Activated CD8-positive, alpha-beta memory T cell treated with anti-CD3 and anti-CD28 coated beads, Interleukin-2, amount 10 ng/mL, durations not matched to agents 7 days and 5 days (primary cell): ENCODE results near the gene FAM3B. TPM values are rescaled to one million over a fixed set of nuclear protein-coding genes. Genes with fewer than 3 reads are reported as not detected.
A peak's percentile ranks its signal among the peaks of the same experiment; 100 is the strongest.

Experiments
- ATAC-seq: fragments of 150-1000 bp; cut with Tn5 transposase; one replicate; pipeline ENCODE4 v1.10.0; 2021; ENCODE audit warnings: moderate library complexity
- CTCF ChIA-PET: fragments of 350-600 bp; sonication (Branson Sonifier 250); formaldehyde crosslinking; loops from one replicate; lab custom pipeline; 2021; ENCODE audit warnings: antibody characterized with exemption; lab: Charles Lee
- DNase-seq: peaks from one replicate; pipeline ENCODE4 v3.0.0-alpha.2; 2020
- H3K27ac Mint-ChIP-seq: one replicate; pipeline ENCODE4 v1.8.0; 2021; ENCODE audit warnings: mild to moderate bottlenecking, mixed read lengths
- H3K27me3 Mint-ChIP-seq: one replicate; pipeline ENCODE4 v1.8.0; 2021; ENCODE audit warnings: mixed read lengths
- H3K36me3 Mint-ChIP-seq: one replicate; pipeline ENCODE4 v1.8.0; 2021; ENCODE audit warnings: mild to moderate bottlenecking, mixed read lengths
- H3K4me1 Mint-ChIP-seq: one replicate; pipeline ENCODE4 v1.8.0; 2021; ENCODE audit warnings: mixed read lengths
- H3K4me3 Mint-ChIP-seq: one replicate; pipeline ENCODE4 v1.8.0; 2021; ENCODE audit warnings: mild to moderate bottlenecking, moderate library complexity, mixed read lengths
- H3K9me3 Mint-ChIP-seq: one replicate; pipeline ENCODE4 v1.8.0; 2022; ENCODE audit warnings: low read depth, mixed read lengths
- total RNA-seq, 2 experiments: library from RNA; stranded (reverse); gene quantifications; one replicate each; pipeline ENCODE4 v1.2.3, GENCODE V29; 2021

FAM3B gene
- total RNA-seq: not detected

GRCh38 chr21:41316200-41317062 is at the start of gene FAM3B:
FAM3B (plus strand) TSS chr21:41316801; CDS start chr21:41316880, 79 bp downstream.
- Mint-ChIP-seq H3K9me3 (no peaks in the 10 kb centered on the region), H3K4me3 (no peak within 1 kb of the TSS), H3K27me3 (peaks cover 67% of the 10 kb centered on the region), H3K36me3 (no peaks in the 10 kb centered on the region), H3K27ac (no peak within 1 kb of the TSS), H3K4me1 (peaks cover 3% of the 10 kb centered on the region)
- no peak for DNase-seq
- ATAC-seq: no peak
- CTCF ChIA-PET: no interaction called here

DNA sequence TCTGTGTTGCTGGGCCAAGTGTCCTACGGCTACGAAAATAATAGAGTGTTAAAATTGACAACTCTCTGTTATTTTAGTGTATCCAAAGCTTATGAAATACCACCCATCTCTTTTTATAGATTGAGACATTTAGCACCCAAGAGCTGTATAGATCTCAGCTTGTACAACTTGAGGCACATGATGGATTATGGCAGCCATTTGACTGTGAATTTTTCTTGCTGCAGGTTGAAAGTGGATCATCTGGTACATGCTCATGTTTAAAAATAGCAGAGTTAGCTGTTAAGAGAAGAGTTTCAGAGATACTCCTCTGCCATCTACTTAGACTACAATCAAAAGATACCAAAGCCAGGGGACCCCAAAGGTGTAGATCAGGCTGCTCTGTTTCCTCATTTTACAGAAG is 49.3 kb upstream of the FAM3B start:
- Mint-ChIP-seq H3K4me3 (no peak overlapping the region), H3K27ac (no peak overlapping the region), H3K27me3 (peaks cover 28% of the 10 kb centered on the region), H3K9me3 (no peaks in the 10 kb centered on the region), H3K36me3 (no peaks in the 10 kb centered on the region), H3K4me1 (no peaks in the 10 kb centered on the region)
- CTCF ChIA-PET: interaction anchor here (3.5 kb wide), 1 partner anchor 16 kb away, joined by 10 read pairs; no protein-coding TSS in a partner anchor
- DNase-seq (no peak), ATAC-seq (no peak)

GRCh38 chr21:41269535-41269934 is 47.1 kb upstream of the FAM3B start:
- no peaks in the 10 kb centered on the region for H3K4me1 Mint-ChIP-seq
- ATAC-seq (no peak), DNase-seq (no peak)
- no peak overlapping the region for H3K4me3 Mint-ChIP-seq
- no peaks in the 10 kb centered on the region for H3K9me3 Mint-ChIP-seq
- no peaks in the 10 kb centered on the region for H3K36me3 Mint-ChIP-seq
- CTCF ChIA-PET: interaction anchor here (3.5 kb wide), 1 partner anchor 14 kb away, joined by 10 read pairs; no protein-coding TSS in a partner anchor
- no peak overlapping the region for H3K27ac Mint-ChIP-seq
- peaks cover 22% of the 10 kb centered on the region for H3K27me3 Mint-ChIP-seq

DNA sequence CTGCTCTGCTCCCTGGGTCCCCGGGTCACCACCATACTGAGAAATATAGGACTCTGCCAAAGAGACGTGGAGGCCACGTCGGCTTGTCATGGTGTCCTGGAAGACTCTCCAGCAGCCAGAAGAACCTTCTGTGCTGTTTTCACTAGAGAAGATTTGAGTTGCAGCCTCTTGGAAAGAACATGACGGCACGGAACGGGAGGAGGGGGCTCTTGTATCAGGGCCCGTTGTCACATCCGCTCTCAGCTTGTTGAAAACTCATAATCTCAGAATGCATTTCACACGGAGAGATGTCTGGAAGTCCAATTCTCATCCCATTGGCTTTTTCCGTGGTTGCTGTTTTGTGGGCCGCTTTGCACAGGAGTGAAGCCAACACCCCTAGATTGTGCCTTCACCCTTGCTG is 39.4 kb upstream of the FAM3B start:
- Mint-ChIP-seq H3K27me3 (peaks cover 24% of the 10 kb centered on the region), H3K4me1 (no peaks in the 10 kb centered on the region), H3K9me3 (no peaks in the 10 kb centered on the region), H3K4me3 (no peak overlapping the region), H3K27ac (no peak overlapping the region), H3K36me3 (no peaks in the 10 kb centered on the region)
- ATAC-seq (no peak), DNase-seq (no peak)
- CTCF ChIA-PET: no interaction called here

DNA sequence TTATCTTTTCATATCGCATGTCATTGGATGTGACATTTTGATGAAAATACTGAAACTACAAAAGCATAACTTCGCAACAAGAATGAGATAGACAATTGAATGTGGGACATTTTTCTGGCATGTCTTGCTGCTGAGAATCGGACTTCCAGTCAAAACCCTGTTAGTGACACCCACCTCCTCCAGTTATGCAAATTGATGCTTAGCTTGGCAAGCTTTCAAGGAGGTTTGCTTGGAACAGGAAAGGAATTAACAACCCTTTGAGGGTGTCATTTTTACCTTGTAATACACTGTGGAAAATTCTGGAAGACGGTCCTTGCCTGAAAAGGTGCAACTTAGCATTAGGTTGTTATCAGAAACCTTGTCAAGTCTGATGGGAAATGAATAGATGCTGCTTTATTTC is 38.8 kb upstream of the FAM3B start:
- Mint-ChIP-seq H3K27ac (no peak overlapping the region), H3K4me1 (no peaks in the 10 kb centered on the region), H3K27me3 (peaks cover 25% of the 10 kb centered on the region), H3K4me3 (no peak overlapping the region), H3K9me3 (no peaks in the 10 kb centered on the region), H3K36me3 (no peaks in the 10 kb centered on the region)
- DNase-seq (no peak), ATAC-seq (no peak)
- CTCF ChIA-PET: no interaction called here

DNA sequence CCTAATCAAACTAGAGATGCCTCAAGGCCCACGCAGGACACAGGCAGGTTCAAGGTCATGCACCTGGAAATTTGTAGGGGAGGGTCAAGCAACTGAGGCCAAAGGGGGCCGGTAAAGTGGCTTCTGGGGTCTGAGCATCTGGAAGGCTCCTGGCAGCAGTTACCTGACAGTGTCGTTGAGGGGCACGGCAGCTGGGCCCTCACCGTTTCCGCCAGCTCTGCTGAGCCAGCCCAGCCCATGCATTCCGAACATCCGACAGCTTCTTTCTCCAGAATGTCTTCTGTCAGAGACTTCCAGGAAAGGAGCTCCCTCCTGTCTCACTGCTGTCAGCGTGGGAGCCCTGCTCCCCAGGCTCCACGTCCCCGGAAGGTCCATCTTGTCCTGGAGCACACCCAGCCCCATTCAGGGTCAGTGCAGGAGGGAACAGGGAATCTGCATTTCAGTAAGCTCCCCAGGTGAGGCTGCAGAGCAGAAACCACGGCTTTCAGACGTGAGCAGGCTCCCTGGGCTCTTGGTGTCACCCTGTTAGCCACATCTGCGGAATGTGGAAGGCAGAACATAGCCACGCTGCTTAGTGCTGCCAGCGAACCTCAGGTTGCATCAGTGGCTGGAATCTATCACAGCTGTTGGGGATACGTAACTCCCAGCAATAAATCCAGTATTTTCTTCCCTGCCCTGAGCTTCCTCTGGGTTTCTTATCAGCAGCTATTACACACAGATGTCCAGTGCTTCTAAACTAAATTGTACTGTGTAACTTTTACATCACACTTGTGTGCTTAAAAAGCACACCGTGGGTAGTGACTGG is 36.3 kb upstream of the FAM3B start:
- ATAC-seq (no peak), DNase-seq (no peak)
- H3K27me3 Mint-ChIP-seq: peaks cover 32% of the 10 kb centered on the region
- no peaks in the 10 kb centered on the region for H3K9me3 Mint-ChIP-seq
- H3K4me3 Mint-ChIP-seq: no peak overlapping the region
- H3K27ac Mint-ChIP-seq: no peak overlapping the region
- CTCF ChIA-PET: no interaction called here
- H3K36me3 Mint-ChIP-seq: no peaks in the 10 kb centered on the region
- H3K4me1 Mint-ChIP-seq: no peaks in the 10 kb centered on the region

- Mint-ChIP-seq H3K36me3 (no peaks in the 10 kb centered on the region), H3K4me1 (no peaks in the 10 kb centered on the region)
- no peak for DNase-seq
Observed at GRCh38 chr21:41282412-41282811, 34.2 kb upstream of the FAM3B start.

DNA sequence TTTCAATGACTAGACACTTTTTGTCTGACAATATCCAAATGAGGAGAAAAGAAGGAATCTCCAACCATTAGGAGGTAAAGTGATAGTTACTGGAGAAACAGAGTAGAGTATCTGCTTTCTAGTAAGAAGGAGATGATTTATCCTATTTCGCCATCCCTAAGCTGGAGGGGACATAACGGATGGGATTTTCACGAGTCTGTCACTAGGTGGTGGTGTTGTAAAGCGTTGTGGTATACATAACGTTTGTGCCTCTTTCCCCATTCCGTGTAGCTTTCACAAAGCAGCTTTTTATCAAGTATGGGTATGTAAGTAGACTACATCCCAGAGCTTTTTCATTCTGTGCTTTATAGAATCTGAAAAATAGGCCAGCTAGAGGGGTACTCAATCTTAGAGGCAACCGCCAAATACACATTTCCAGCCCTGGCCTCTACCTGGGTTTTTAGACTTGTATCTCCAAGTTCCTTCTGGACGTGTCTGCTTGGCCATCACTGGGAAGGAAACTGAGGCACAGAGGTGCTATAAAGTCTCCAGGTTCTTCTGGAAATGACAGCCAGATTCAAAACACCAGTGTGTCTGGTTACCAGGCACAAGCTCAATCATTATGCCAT is 33.3 kb upstream of the FAM3B start:
- no peaks in the 10 kb centered on the region for H3K4me1 Mint-ChIP-seq
- no peaks in the 10 kb centered on the region for H3K36me3 Mint-ChIP-seq
- DNase-seq (peak; percentile 59), ATAC-seq (peak; percentile 94)
- H3K9me3 Mint-ChIP-seq: no peaks in the 10 kb centered on the region
- CTCF ChIA-PET: interaction anchor here (0.7 to 2.4 kb wide), 45 partner anchors 9 to 825 kb away, joined by 3 to 13 read pairs (median 5); partner anchors contain the start of gene MX2
- H3K4me3 Mint-ChIP-seq: no peak overlapping the region
- peaks cover 30% of the 10 kb centered on the region for H3K27me3 Mint-ChIP-seq
- H3K27ac Mint-ChIP-seq: no peak overlapping the region

More at GRCh38 chr21:41282412-41282811, 34.2 kb upstream of the FAM3B start:
- Mint-ChIP-seq H3K27ac (no peak overlapping the region), H3K27me3 (peaks cover 31% of the 10 kb centered on the region), H3K4me3 (no peak overlapping the region), H3K9me3 (no peaks in the 10 kb centered on the region)
- CTCF ChIA-PET: interaction anchor here (1.0 to 2.4 kb wide), 24 partner anchors 10 to 826 kb away, joined by 3 to 13 read pairs (median 6); partner anchors contain the start of gene MX2
- ATAC-seq: no peak

- no peaks in the 10 kb centered on the region for H3K9me3 Mint-ChIP-seq
- CTCF ChIA-PET: no interaction called here
- peaks cover 12% of the 10 kb centered on the region for H3K4me1 Mint-ChIP-seq
- no peaks in the 10 kb centered on the region for H3K36me3 Mint-ChIP-seq
- no peak overlapping the region for H3K4me3 Mint-ChIP-seq
- H3K27me3 Mint-ChIP-seq: peaks cover 24% of the 10 kb centered on the region
- no peak overlapping the region for H3K27ac Mint-ChIP-seq
- ATAC-seq (no peak), DNase-seq (no peak)
Observed at GRCh38 chr21:41289431-41289830, 27.2 kb upstream of the FAM3B start.

DNA sequence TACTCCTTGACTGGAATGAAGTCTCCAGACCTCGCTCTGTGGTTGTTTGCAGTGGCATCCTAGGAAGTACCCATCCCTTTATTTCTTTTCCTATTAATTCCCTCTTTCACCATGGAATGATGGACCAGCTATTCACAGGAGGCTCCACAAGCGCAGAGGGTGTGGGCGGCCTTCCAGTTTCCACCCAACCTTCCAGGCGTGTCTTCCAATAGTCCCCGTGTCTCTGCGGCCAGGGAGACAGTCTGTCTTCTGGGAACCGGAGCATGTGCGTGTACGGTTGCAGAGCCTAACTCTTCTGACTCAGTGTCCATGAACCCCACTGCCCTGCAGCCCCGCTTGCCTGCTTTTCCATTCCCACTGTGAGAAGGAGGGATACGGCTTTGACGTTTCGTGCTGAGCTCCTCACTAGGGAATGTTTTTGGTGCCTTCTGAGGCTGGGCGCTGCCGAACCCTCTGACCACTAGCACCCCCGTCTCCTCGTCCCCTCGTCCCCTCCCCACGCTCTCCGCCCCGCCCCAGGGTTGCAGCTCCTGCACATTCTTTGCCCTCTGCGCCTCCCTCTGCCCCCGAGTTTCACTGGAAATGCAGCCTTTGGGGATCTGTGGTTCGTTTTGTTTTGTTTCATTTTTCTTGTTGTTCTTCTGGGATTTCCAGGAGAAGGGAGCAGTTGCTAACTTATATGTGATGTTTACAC is 26.3 kb upstream of the FAM3B start:
- Mint-ChIP-seq H3K27me3 (peaks cover 23% of the 10 kb centered on the region), H3K4me1 (peaks cover 12% of the 10 kb centered on the region), H3K9me3 (no peaks in the 10 kb centered on the region), H3K27ac (no peak overlapping the region), H3K4me3 (no peak overlapping the region), H3K36me3 (no peaks in the 10 kb centered on the region)
- ATAC-seq (no peak), DNase-seq (no peak)
- CTCF ChIA-PET: no interaction called here

DNA sequence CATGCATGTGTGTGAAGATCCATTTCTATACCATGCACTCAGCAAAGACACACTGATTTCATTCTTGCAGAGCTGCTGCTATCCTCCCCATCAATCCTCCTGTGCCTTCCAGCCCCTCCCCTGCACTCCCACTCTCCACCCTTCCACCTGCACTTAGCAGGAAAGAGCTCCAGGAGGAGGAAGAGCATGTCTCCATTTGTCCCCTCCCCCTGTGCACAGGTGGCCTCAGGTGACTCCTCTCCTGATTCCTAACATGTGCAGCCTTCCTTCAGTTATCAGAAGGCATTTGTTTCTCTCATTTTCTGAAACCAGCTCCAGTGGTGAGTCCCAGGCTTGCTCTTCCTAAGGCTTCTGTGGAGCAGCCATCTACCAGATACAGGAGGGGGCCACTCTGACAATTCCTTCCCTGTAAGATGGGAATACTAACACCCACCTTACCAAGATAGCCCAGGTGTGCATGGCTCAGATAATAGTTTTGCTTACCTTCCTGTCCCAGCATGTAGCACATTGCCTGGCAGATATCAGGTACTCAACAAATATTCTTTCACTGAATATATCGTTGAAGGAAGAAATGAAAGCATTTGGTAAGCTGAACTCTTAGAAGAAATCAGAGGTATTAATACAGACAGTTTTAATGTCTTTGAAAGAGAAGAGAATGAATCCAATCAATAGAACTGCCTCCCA is 21.9 kb upstream of the FAM3B start:
- ATAC-seq (no peak), DNase-seq (no peak)
- Mint-ChIP-seq H3K4me1 (peaks cover 12% of the 10 kb centered on the region), H3K9me3 (no peaks in the 10 kb centered on the region), H3K4me3 (no peak overlapping the region), H3K27ac (no peak overlapping the region), H3K27me3 (peaks cover 27% of the 10 kb centered on the region), H3K36me3 (no peaks in the 10 kb centered on the region)
- CTCF ChIA-PET: no interaction called here

DNA sequence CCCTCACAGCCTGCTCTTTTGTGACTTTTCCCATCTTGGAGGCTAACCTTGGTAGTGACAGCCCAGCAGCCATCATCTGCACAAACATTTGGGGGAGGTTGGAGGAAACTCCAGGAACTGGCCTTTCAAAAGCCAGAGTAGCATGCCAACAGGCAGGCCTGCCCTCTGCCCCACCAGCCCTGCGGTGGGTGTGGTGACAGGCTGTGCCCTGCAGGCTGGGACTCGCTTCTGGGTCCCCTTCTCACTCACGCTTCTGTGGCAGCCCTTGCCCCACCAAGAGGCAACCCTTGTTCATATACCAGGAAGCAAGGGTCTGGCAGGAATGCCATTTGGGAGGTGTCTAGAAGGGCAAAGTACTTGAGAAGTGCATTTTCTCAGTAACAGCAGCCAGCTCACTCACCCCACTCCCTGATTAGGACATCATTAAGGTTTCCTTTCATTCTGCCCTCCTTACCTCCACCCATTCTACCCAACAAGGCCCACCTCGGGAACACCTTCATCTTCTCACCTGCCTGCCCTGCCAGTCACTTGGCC is 20.8 kb upstream of the FAM3B start:
- Mint-ChIP-seq H3K27ac (no peak overlapping the region), H3K27me3 (peaks cover 23% of the 10 kb centered on the region), H3K4me3 (no peak overlapping the region), H3K4me1 (peaks cover 12% of the 10 kb centered on the region), H3K9me3 (no peaks in the 10 kb centered on the region), H3K36me3 (no peaks in the 10 kb centered on the region)
- CTCF ChIA-PET: no interaction called here
- DNase-seq (no peak), ATAC-seq (no peak)
